Measurements from ENCODE around the gene ANGEL2.

GRCh38 chr1:212955098-212955497, 60.6 kb downstream of the ANGEL2 start:
- TF ChIP-seq EZH2phosphoT487 (IDR thresholded peaks at IDR 0.05; ENCODE audit: borderline replicate concordance, low read depth) (no peak), CTCF (IDR thresholded peaks at IDR 0.05) (no peak), FOXM1 (IDR thresholded peaks at IDR 0.05; ENCODE audit: low read depth) (no peak), RXRA (IDR thresholded peaks at IDR 0.05; ENCODE audit: borderline replicate concordance, low read depth) (no peak), RCOR1 (IDR thresholded peaks at IDR 0.05; ENCODE audit: low read length) (no peak), FOXJ3 (CRISPR knock-in tag; IDR thresholded peaks at IDR 0.05) (no peak)
